ENCODE measurements around the gene SVEP1.

DNA sequence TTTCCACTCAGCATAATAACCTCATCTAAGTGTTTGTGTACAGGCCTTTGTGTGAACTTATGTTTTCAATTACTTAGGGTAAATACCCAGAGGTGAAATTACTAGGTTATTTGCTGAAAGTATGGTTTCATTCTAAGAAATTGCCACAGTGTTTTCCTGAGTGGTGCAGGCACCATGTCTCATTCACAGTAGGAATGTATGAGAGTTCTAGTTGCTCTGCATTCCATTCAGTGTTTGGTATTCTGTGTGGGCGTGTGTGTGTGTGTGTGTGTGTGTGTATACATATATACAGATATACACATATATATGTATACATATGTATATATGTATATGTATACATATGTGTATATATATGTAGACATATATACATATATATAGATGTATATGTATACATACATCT, 8.8 kb upstream of the SVEP1 start:
- TF ChIP-seq, protein P1, sequence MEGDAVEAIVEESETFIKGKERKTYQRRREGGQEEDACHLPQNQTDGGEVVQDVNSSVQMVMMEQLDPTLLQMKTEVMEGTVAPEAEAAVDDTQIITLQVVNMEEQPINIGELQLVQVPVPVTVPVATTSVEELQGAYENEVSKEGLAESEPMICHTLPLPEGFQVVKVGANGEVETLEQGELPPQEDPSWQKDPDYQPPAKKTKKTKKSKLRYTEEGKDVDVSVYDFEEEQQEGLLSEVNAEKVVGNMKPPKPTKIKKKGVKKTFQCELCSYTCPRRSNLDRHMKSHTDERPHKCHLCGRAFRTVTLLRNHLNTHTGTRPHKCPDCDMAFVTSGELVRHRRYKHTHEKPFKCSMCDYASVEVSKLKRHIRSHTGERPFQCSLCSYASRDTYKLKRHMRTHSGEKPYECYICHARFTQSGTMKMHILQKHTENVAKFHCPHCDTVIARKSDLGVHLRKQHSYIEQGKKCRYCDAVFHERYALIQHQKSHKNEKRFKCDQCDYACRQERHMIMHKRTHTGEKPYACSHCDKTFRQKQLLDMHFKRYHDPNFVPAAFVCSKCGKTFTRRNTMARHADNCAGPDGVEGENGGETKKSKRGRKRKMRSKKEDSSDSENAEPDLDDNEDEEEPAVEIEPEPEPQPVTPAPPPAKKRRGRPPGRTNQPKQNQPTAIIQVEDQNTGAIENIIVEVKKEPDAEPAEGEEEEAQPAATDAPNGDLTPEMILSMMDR (tag by site-specific recombination; IDR thresholded peaks at IDR 0.05) = no peak
- no peak for TF ChIP-seq ZNF423 (tag by site-specific recombination; IDR thresholded peaks at IDR 0.05)
- TF ChIP-seq, protein P2, sequence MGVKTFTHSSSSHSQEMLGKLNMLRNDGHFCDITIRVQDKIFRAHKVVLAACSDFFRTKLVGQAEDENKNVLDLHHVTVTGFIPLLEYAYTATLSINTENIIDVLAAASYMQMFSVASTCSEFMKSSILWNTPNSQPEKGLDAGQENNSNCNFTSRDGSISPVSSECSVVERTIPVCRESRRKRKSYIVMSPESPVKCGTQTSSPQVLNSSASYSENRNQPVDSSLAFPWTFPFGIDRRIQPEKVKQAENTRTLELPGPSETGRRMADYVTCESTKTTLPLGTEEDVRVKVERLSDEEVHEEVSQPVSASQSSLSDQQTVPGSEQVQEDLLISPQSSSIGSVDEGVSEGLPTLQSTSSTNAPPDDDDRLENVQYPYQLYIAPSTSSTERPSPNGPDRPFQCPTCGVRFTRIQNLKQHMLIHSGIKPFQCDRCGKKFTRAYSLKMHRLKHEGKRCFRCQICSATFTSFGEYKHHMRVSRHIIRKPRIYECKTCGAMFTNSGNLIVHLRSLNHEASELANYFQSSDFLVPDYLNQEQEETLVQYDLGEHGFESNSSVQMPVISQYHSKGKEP (tag by site-specific recombination; IDR thresholded peaks at IDR 0.05) = no peak
- TF ChIP-seq, protein P3, sequence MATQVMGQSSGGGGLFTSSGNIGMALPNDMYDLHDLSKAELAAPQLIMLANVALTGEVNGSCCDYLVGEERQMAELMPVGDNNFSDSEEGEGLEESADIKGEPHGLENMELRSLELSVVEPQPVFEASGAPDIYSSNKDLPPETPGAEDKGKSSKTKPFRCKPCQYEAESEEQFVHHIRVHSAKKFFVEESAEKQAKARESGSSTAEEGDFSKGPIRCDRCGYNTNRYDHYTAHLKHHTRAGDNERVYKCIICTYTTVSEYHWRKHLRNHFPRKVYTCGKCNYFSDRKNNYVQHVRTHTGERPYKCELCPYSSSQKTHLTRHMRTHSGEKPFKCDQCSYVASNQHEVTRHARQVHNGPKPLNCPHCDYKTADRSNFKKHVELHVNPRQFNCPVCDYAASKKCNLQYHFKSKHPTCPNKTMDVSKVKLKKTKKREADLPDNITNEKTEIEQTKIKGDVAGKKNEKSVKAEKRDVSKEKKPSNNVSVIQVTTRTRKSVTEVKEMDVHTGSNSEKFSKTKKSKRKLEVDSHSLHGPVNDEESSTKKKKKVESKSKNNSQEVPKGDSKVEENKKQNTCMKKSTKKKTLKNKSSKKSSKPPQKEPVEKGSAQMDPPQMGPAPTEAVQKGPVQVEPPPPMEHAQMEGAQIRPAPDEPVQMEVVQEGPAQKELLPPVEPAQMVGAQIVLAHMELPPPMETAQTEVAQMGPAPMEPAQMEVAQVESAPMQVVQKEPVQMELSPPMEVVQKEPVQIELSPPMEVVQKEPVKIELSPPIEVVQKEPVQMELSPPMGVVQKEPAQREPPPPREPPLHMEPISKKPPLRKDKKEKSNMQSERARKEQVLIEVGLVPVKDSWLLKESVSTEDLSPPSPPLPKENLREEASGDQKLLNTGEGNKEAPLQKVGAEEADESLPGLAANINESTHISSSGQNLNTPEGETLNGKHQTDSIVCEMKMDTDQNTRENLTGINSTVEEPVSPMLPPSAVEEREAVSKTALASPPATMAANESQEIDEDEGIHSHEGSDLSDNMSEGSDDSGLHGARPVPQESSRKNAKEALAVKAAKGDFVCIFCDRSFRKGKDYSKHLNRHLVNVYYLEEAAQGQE (tag by site-specific recombination; IDR thresholded peaks at IDR 0.05) = no peak
- TF ChIP-seq YY1 (tag by site-specific recombination; IDR thresholded peaks at IDR 0.05) = no peak
- TF ChIP-seq, protein P4, sequence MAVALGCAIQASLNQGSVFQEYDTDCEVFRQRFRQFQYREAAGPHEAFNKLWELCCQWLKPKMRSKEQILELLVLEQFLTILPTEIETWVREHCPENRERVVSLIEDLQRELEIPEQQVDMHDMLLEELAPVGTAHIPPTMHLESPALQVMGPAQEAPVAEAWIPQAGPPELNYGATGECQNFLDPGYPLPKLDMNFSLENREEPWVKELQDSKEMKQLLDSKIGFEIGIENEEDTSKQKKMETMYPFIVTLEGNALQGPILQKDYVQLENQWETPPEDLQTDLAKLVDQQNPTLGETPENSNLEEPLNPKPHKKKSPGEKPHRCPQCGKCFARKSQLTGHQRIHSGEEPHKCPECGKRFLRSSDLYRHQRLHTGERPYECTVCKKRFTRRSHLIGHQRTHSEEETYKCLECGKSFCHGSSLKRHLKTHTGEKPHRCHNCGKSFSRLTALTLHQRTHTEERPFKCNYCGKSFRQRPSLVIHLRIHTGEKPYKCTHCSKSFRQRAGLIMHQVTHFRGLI (tag by site-specific recombination; IDR thresholded peaks at IDR 0.05) = no peak
- TF ChIP-seq PRDM1 (tag by site-specific recombination; IDR thresholded peaks at IDR 0.05) = no peak
- no peak for TF ChIP-seq HOXD13 (CRISPR knock-in tag; IDR thresholded peaks at IDR 0.05; ENCODE audit: borderline replicate concordance)
- no peak for TF ChIP-seq ZNF341 (tag by site-specific recombination; IDR thresholded peaks at IDR 0.05; ENCODE audit: low read depth)
- no peak for TF ChIP-seq ZSCAN23 (tag by site-specific recombination; IDR thresholded peaks at IDR 0.05)
- no peak for TF ChIP-seq ZNF830 (tag by site-specific recombination; IDR thresholded peaks at IDR 0.05; ENCODE audit: low read depth)
- no peak for TF ChIP-seq ZBTB21 (tag by site-specific recombination; IDR thresholded peaks at IDR 0.05)
- no peak for TF ChIP-seq GLI4 (tag by site-specific recombination; IDR thresholded peaks at IDR 0.05)
